Bronchial epithelial cell (primary cell): ENCODE results near the gene KRT36. TPM values are rescaled to one million over a fixed set of nuclear protein-coding genes. Genes with fewer than 3 reads are reported as not detected.
A peak's percentile ranks its signal among the peaks of the same experiment; 100 is the strongest.

Experiments
- DNase-seq: peaks from one replicate; pipeline ENCODE4 v3.0.0-alpha.2; 2010; ENCODE audit warnings: low read depth
- FAIRE-seq: peaks from 2 replicates; lab custom pipeline; 2011; peaks lifted over from hg19 to GRCh38; lab: Jason Lieb, UNC
- H3K27me3 ChIP-seq: 2 replicates; pipeline ENCODE4 v1.5.1; 2011; ENCODE audit warnings: low read length; ENCODE audit not compliant: control insufficient read depth, insufficient read depth
- H3K36me3 ChIP-seq: 2 replicates; pipeline ENCODE4 v1.5.1; 2011; ENCODE audit warnings: low read length; ENCODE audit not compliant: control insufficient read depth, insufficient read depth
- H3K4me3 ChIP-seq: 2 replicates; pipeline ENCODE4 v1.5.1; 2011; ENCODE audit warnings: mild to moderate bottlenecking, low read depth, low read length, control low read depth
- total RNA-seq: library from RNA; depleted of rRNA; stranded (reverse); fragments of >200 nt; gene quantifications from 2 replicates; pipeline ENCODE4 v1.2.1, GENCODE V29; 2014
- TF ChIP-seq, protein P1 (sequence below): IDR thresholded peaks from 2 replicates; pipeline ENCODE4 v1.5.1; 2011; ENCODE audit warnings: mild to moderate bottlenecking, moderate library complexity, low read length, control low read depth, inconsistent platforms; ENCODE audit not compliant: insufficient read depth, severe bottlenecking

KRT36 gene
- total RNA-seq, 1 donor from 2014 or later, result under 0.01 TPM

- FAIRE-seq (no peak), DNase-seq (no peak)
- no peaks in the 10 kb centered on the region for H3K36me3 ChIP-seq
- H3K27me3 ChIP-seq, result no peaks in the 10 kb centered on the region
- no peak overlapping the region for H3K4me3 ChIP-seq
- TF ChIP-seq, protein P1, sequence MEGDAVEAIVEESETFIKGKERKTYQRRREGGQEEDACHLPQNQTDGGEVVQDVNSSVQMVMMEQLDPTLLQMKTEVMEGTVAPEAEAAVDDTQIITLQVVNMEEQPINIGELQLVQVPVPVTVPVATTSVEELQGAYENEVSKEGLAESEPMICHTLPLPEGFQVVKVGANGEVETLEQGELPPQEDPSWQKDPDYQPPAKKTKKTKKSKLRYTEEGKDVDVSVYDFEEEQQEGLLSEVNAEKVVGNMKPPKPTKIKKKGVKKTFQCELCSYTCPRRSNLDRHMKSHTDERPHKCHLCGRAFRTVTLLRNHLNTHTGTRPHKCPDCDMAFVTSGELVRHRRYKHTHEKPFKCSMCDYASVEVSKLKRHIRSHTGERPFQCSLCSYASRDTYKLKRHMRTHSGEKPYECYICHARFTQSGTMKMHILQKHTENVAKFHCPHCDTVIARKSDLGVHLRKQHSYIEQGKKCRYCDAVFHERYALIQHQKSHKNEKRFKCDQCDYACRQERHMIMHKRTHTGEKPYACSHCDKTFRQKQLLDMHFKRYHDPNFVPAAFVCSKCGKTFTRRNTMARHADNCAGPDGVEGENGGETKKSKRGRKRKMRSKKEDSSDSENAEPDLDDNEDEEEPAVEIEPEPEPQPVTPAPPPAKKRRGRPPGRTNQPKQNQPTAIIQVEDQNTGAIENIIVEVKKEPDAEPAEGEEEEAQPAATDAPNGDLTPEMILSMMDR, result no peak
Measured at GRCh38 chr17:41457676-41458075, 32.0 kb downstream of the KRT36 start.

- DNase-seq (no peak), FAIRE-seq (no peak)
- no peak overlapping the region for H3K4me3 ChIP-seq
- no peaks in the 10 kb centered on the region for H3K27me3 ChIP-seq
- no peaks in the 10 kb centered on the region for H3K36me3 ChIP-seq
- TF ChIP-seq, protein P1, result peak; percentile 33
Measured at GRCh38 chr17:41456204-41456603, 33.5 kb downstream of the KRT36 start.

DNA sequence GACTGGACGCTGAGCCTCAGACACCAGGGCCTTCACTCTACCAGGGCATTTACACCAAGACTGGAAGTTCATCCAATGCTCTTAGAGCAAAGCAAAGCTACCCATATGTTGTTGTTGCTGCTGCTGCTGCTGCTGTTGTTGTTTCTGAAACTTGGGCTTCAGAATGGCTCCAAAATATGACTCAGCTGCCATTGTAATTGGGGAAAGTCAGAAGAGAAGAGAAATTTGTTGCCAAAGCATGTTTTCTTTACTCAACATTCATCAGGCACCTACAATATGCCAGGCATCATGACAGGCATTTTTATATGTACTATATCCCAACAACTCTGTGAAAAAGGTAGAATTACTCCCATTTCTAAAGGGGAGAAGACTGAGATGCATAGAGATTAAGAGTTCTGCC, 34.5 kb downstream of the KRT36 start:
- no peaks in the 10 kb centered on the region for H3K36me3 ChIP-seq
- H3K27me3 ChIP-seq, result no peaks in the 10 kb centered on the region
- FAIRE-seq (no peak), DNase-seq (peak; percentile 22)
- H3K4me3 ChIP-seq, result no peak overlapping the region
- TF ChIP-seq, protein P1, result no peak

DNA sequence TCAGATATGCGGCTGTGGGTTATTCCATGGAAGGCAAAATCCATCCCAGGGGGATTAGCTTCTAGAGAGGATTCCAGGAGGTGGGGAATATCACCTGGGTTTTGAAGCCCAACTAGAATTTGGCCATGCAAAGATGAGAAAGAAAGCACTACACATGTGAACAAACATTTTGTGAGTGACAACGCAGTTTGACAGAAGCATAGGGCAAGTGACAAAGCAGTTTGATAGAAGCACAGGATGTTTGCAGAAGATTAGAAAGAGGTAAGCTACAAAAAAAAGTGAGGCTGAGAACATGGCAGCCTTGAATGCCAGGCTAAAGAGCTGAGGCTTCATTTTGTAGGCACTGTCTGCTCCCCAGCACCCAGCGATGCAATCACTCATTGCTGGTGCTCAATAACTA, 36.6 kb downstream of the KRT36 start:
- FAIRE-seq, result no peak

DNA sequence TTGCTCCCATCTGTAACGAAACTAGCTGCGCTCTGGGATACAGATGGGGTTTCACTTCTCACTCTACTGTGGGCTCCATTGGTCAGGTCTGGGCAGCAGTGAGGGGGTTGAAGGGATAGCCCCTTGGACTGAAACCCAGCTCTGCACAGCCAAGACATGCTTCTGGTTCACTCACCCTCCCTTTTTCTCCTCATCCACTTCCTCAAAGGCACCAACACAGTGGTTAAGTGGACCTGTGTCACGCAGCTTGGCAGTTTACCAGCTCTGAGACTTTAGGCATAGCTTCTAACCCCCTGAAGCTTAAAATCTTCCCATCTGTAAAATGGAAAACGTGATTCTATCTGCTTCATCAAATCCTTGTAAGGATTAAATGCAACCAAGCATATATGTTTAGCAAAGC, 37.4 kb downstream of the KRT36 start:
- FAIRE-seq (peak; percentile 18), DNase-seq (no peak)
- H3K27me3 ChIP-seq, result no peaks in the 10 kb centered on the region
- H3K36me3 ChIP-seq, result no peaks in the 10 kb centered on the region
- H3K4me3 ChIP-seq, result no peak overlapping the region
- TF ChIP-seq, protein P1, result no peak

More for the DNA sequence above, 36.6 kb downstream of the KRT36 start:
- no peak for DNase-seq
- Histone ChIP-seq H3K4me3 (no peak overlapping the region), H3K27me3 (no peaks in the 10 kb centered on the region), H3K36me3 (no peaks in the 10 kb centered on the region)
- TF ChIP-seq, protein P1, result no peak

DNA sequence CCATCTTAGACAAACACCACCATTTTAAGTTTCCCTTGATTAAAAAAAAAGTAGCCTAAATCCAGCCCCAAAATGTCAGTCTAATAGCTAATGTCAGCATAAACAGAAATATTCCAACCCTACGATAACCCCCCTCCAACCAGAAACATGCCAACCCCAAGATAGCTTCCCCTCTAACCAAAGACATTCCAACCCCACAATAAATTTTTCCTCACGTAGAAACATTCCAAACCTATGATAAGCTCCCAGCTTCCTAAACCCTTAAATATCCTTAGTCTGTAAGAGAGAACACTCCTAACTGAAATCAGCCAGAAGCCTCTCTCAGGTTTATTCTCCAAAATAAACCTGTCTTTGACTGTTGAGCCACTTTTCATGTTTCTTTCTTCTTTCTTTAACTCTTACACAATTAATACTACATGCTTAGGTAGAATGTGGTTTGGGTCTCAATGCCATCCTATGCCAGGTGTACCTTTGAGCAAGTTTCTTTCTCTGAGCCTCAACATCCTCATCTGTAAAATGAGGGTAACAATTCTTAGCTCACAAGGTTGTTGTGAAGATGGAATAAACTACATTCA, 38.5 kb downstream of the KRT36 start:
- FAIRE-seq, result no peak
- DNase-seq, result no peak
- Histone ChIP-seq H3K36me3 (no peaks in the 10 kb centered on the region), H3K4me3 (no peak overlapping the region), H3K27me3 (no peaks in the 10 kb centered on the region)
- TF ChIP-seq, protein P1, result no peak
